Immature natural killer cell (primary cell): Measurements from ENCODE around the gene TMEM273. TPM values are rescaled to one million over a fixed set of nuclear protein-coding genes. Genes with fewer than 3 reads are reported as not detected.
A peak's percentile ranks its signal among the peaks of the same experiment; 100 is the strongest.

Experiments
- DNase-seq, 3 donors: peaks; one replicate each; pipeline ENCODE4 v3.0.0; 2022; ENCODE audit warnings: mixed read lengths in 1 of 3
- H3K27ac Mint-ChIP-seq, 6 donors: one replicate each; pipeline ENCODE4 v1.8.0; 2020; ENCODE audit warnings: mixed read lengths in 6 of 6, mild to moderate bottlenecking in 5 of 6, inconsistent platforms in 4 of 6, moderate library complexity in 3 of 6
- H3K27me3 Mint-ChIP-seq, 3 donors: one replicate each; pipeline ENCODE4 v1.8.0; 2020 to 2021; ENCODE audit warnings: low read depth in 3 of 3, mild to moderate bottlenecking in 3 of 3, mixed read lengths in 3 of 3, moderate library complexity in 3 of 3, inconsistent platforms in 1 of 3
- H3K36me3 Mint-ChIP-seq, 3 donors: one replicate each; pipeline ENCODE4 v1.8.0; 2020; ENCODE audit warnings: mixed read lengths in 3 of 3, inconsistent platforms in 2 of 3, mild to moderate bottlenecking in 2 of 3
- H3K4me1 Mint-ChIP-seq, 2 donors: one replicate each; pipeline ENCODE4 v1.8.0; 2020; ENCODE audit warnings: inconsistent platforms in 2 of 2, mild to moderate bottlenecking in 2 of 2, mixed read lengths in 2 of 2, moderate library complexity in 1 of 2
- H3K4me3 Mint-ChIP-seq, 5 donors: one replicate each; pipeline ENCODE4 v1.8.0; 2020; ENCODE audit warnings: mild to moderate bottlenecking in 5 of 5, mixed read lengths in 5 of 5, inconsistent platforms in 3 of 5, moderate library complexity in 3 of 5
- H3K9me3 Mint-ChIP-seq, 6 donors: one replicate each; pipeline ENCODE4 v1.8.0; 2020; ENCODE audit warnings: mild to moderate bottlenecking in 6 of 6, mixed read lengths in 6 of 6, inconsistent platforms in 4 of 6, moderate library complexity in 3 of 6
- polyA plus RNA-seq, 3 donors: library from polyadenylated mRNA; unstranded; fragments of 300-500 nt; fragmentation: Illumina TruSeq; gene quantifications; one replicate each; pipeline ENCODE4 v1.2.3, GENCODE V29; 2021

Gene TMEM273, protein sequence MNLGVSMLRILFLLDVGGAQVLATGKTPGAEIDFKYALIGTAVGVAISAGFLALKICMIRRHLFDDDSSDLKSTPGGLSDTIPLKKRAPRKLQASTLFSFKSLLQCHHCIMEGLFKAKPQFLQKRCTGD
- polyA plus RNA-seq = 100 to 1,000 TPM in 1 of 3 donors, 10 to 100 TPM in 2; 23.4 to 114 (median 47.0) TPM

DNA sequence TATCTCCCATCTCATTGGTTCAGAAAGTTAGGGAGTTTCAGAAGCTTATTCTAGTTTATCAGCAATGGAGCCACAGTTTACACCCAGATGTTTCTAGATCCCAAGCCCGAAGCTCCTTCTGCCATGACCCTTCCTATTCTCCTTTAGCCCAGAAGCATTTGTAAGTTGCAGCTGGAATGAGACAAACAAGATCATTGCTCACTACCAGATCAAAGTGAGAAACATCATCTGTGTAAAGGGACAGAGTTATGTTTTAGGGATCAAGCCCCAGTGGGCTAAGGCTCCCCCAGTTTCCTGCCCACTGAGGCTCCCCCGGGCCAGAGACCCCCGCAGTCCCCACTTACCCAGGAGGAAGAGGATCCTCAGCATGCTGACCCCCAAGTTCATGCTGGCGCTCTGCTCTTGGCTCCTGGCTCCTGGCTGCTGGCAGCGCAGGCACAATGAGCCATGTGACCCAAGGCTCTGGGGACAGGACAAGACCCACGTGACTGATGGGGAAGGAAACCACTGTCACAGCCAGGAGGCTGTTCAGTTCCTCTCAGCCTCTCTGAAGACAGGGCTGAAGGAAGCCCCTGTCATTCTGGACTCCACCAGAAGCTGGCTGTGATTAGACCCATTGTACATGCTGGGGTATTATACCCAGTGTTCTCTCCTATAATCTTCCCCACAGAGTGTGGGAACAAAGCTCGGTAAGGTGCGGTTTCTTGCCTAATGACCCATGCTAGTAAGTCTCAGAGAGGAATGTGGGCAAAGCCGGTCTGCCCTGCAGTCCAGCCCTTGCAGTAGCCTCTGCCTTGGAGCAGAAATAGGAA lies at the start of gene TMEM273:
TMEM273 (minus strand) TSS at position 442 of the 812 bp plus-strand sequence; CDS start at position 387, 55 bp downstream.
- peak within 1 kb of the TSS; percentile 68 to 93 (median 85) for H3K4me3 Mint-ChIP-seq
- no peaks in the 10 kb centered on the region for H3K36me3 Mint-ChIP-seq
- peak; percentile 31 to 55 (median 49) for DNase-seq
- peaks cover 80 to 83% of the 10 kb centered on the region in 2 donors for H3K4me1 Mint-ChIP-seq
- H3K9me3 Mint-ChIP-seq = peaks cover 0 to 2% (median 0%) of the 10 kb centered on the region in 6 donors
- H3K27ac Mint-ChIP-seq = peak within 1 kb of the TSS; percentile 77 to 98 (median 89)
- H3K27me3 Mint-ChIP-seq = peaks cover 4 to 6% (median 4%) of the 10 kb centered on the region in 3 donors

DNA sequence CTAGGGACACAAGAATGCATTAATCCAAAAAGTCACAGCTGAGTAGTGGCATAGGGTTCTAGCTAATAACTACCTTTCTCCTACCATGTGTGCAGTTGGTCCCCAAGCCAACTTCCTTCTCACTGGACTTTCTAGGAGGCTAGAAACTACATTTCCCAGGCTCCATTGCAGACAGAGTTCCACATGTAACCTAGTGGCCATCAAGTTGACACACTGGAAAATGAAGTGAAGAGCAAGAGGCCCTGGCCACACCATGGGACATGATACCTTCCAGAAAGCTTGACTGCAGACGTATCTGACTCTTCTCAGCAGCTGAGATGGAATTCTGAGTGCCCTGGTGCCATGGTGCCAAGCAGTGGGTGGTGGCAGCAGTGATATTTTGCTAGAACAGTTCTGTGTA lies 49.8 kb upstream of the TMEM273 start:
- H3K27me3 Mint-ChIP-seq = peaks cover 0 to 2% (median 1%) of the 10 kb centered on the region in 3 donors
- DNase-seq = no peak
- no peaks in the 10 kb centered on the region for H3K9me3 Mint-ChIP-seq
- H3K4me1 Mint-ChIP-seq = no peaks in the 10 kb centered on the region
- no peak overlapping the region for H3K4me3 Mint-ChIP-seq
- H3K36me3 Mint-ChIP-seq = peaks cover 0 to 4% (median 0%) of the 10 kb centered on the region in 3 donors
- peak overlapping the region in 1 of 6 donors; percentile 10 for H3K27ac Mint-ChIP-seq

DNA sequence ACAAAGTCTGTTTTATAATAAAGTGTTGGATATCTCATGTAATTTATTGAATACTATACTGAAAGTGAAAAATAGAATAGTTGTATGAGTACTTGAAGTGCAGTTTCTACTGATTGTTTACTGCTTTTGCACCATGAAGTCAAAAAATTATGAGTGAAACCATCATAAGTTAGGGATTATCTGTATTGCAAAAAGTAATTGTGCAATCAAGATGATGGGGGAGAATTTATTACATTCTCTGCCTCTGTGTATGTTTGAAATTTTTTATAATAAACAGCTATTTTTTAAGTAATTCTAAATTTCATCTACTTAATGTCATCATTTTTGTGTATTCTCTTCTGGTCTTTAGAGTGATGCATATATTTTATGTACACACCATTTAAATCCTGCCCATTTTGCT lies 47.2 kb upstream of the TMEM273 start:
- Mint-ChIP-seq H3K4me1 (no peaks in the 10 kb centered on the region), H3K27me3 (peaks cover 0 to 4% (median 1%) of the 10 kb centered on the region in 3 donors), H3K27ac (no peak overlapping the region), H3K9me3 (no peaks in the 10 kb centered on the region), H3K36me3 (peaks cover 0 to 4% (median 0%) of the 10 kb centered on the region in 3 donors), H3K4me3 (no peak overlapping the region)
- no peak for DNase-seq

DNA sequence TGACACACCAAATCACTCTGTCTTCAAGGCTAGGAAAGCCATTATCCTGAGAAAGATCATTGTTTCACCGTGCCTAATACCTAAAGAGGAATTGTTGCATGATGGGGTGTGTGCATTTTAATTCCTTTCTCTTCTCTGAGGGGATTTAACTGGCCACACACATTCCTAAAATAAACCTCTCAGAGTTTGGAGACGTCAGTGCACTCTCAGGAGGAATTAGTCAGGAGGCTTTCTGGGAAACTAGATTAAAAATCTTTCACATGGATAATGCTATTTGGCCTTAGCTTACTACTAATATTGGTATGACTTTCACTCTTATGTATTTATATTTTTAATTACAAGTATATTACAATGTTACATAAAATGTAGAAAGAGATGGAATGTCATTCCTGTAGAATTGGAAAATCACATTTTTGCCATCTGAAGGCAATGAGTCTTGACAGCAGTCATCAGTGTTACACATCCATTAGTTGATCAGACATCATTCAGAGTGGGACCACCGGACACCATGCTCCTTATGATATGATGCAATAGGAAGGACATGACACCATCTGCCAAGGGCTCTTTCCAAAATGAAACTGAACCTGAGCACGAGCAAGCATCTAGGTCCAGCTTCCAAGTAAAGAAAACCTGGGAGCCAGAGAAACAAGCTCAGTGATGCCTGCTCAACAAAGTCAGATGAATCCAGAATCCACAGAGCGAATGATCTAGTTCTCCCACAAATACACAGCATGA lies 43.1 kb upstream of the TMEM273 start:
- Mint-ChIP-seq H3K36me3 (peaks cover 0 to 1% (median 0%) of the 10 kb centered on the region in 3 donors), H3K9me3 (peaks cover 0 to under 1% (median 0%) of the 10 kb centered on the region in 6 donors), H3K4me1 (no peaks in the 10 kb centered on the region), H3K4me3 (no peak overlapping the region), H3K27me3 (peaks cover 2 to 4% (median 2%) of the 10 kb centered on the region in 3 donors), H3K27ac (no peak overlapping the region)
- no peak for DNase-seq

DNA sequence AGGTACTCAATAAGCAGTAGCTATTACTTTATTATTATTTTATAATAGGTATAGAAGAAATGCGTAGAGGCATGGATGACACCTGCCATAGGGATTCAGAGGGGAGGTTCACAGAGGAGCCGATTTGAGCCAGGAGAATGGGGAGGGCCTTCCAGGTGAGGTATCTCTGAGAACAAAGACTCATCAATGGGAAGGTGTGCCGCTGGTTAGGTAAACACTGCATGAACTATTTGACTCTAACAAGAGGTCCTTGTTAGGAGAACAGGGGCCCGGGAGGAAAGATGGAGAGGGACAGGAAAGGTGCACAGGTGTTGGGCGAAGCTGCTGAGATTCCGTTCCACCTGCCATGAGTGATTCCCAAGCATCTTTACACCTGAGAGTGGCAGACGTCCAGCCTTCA lies 41.8 kb upstream of the TMEM273 start:
- Mint-ChIP-seq H3K27me3 (peaks cover 2 to 5% (median 2%) of the 10 kb centered on the region in 3 donors), H3K4me1 (no peaks in the 10 kb centered on the region), H3K36me3 (peaks cover 0 to 3% (median 0%) of the 10 kb centered on the region in 3 donors), H3K9me3 (peaks cover 0 to 2% (median 0%) of the 10 kb centered on the region in 6 donors), H3K27ac (no peak overlapping the region), H3K4me3 (no peak overlapping the region)
- no peak for DNase-seq

DNA sequence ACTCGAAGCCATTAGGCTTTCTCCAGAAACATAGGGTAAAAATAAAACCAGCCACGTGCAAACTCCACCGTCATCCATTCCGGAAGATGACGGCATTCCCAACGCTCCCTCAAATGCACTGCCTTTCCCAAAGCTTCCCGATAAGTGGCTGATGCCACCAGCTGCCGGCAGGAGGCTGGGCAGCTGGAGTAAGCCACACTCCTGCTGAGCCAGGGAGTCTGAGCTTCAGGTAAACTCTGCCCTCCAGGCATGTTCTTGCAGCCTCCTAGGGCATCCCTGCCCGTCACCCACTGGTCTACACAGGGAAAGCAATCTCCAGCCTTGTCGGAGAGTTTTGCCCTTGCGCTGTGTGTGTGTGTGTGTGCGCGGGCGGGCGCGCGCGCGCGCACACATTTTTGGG lies 40.5 kb upstream of the TMEM273 start:
- Mint-ChIP-seq H3K9me3 (peaks cover 0 to 2% (median 0%) of the 10 kb centered on the region in 6 donors), H3K27ac (no peak overlapping the region), H3K36me3 (peaks cover 0 to 3% (median 0%) of the 10 kb centered on the region in 3 donors), H3K4me3 (no peak overlapping the region), H3K27me3 (peaks cover 2 to 5% (median 2%) of the 10 kb centered on the region in 3 donors), H3K4me1 (no peaks in the 10 kb centered on the region)
- no peak for DNase-seq

DNA sequence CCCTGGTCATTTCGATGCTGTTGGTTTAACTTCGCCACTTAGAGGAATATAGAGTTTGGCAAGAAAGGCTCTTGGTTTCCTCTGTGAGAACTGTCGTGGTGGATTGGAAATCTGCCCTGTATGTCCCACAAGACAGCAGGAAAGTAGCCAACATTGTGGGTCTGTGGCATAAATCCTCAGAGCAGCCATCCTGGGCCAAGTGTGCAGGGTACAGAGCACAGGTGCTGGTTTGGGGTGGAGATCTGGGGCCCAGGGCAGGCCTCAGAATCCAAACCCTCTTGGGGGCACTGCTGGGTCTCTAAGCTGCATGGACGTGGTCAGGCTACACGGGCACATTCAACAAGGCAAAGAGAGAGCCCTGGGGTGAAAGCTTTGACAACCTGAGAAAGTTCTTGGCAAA lies 39.2 kb upstream of the TMEM273 start:
- H3K36me3 Mint-ChIP-seq = peaks cover 0 to 3% (median 0%) of the 10 kb centered on the region in 3 donors
- no peaks in the 10 kb centered on the region for H3K4me1 Mint-ChIP-seq
- H3K27ac Mint-ChIP-seq = no peak overlapping the region
- DNase-seq = no peak
- H3K4me3 Mint-ChIP-seq = no peak overlapping the region
- H3K9me3 Mint-ChIP-seq = peaks cover 0 to 2% (median 0%) of the 10 kb centered on the region in 6 donors
- peaks cover 2 to 5% (median 2%) of the 10 kb centered on the region in 3 donors for H3K27me3 Mint-ChIP-seq

DNA sequence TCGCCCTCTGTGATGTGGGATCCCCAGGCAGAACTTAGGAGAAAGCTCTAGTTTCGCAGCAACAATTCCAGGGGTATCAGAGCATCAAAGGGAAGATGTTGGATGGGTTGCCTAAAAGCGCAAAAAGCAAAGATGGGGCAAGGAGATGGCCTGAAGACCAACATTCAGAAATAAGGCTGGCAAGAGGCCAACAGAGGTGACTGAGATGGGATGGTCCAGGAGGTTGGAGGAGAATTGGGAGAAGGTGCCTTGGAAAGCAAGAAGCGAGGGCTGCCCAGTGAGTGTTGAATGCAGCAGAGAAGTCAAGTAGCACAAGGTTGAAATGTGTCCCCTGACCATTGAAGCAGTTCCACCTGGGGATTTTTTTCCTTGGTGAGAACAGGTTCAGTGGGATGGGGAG lies 38.4 kb upstream of the TMEM273 start:
- Mint-ChIP-seq H3K27me3 (peaks cover 0 to 5% (median 2%) of the 10 kb centered on the region in 3 donors), H3K27ac (no peak overlapping the region), H3K9me3 (peaks cover 0 to 2% (median 0%) of the 10 kb centered on the region in 6 donors), H3K4me3 (no peak overlapping the region), H3K36me3 (peaks cover 0 to 3% (median 0%) of the 10 kb centered on the region in 3 donors), H3K4me1 (no peaks in the 10 kb centered on the region)
- DNase-seq = no peak

DNA sequence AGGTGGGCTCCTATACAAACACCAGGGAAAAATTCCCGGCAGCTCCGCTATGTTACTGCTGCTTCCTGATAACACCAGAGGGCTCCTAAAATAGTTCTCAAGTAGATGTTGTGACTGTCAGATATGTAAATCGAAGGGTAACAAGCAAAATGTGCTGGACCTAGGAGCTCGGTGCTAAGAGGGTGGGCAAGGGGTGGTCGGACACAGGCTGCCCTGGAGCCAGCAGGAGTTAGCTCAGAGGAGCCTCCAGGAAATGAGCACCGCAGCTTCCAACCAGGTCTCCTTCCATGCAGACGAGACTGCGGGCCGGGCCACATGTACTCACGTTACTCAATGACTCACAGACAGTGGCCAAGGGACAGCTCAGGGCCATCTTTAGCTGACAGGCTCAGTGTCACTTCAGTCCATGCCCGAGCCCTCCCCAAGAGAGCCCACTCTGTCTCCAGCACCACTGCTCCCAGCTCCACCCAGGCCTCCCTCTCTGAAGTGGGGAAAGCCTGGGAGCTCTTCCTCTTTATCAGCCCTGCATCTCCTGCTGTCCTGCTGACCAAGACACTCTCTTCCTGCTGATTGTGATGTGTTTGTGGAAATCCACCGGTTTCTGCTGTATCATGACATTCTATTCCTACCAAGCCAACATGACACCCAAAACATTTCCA lies 37.2 kb upstream of the TMEM273 start:
- H3K9me3 Mint-ChIP-seq = peaks cover 0 to 2% (median 0%) of the 10 kb centered on the region in 6 donors
- H3K27ac Mint-ChIP-seq = no peak overlapping the region
- H3K36me3 Mint-ChIP-seq = peaks cover 0 to 3% (median 0%) of the 10 kb centered on the region in 3 donors
- no peak for DNase-seq
- peaks cover 0 to 5% (median 2%) of the 10 kb centered on the region in 3 donors for H3K27me3 Mint-ChIP-seq
- H3K4me3 Mint-ChIP-seq = no peak overlapping the region
- no peaks in the 10 kb centered on the region for H3K4me1 Mint-ChIP-seq

DNA sequence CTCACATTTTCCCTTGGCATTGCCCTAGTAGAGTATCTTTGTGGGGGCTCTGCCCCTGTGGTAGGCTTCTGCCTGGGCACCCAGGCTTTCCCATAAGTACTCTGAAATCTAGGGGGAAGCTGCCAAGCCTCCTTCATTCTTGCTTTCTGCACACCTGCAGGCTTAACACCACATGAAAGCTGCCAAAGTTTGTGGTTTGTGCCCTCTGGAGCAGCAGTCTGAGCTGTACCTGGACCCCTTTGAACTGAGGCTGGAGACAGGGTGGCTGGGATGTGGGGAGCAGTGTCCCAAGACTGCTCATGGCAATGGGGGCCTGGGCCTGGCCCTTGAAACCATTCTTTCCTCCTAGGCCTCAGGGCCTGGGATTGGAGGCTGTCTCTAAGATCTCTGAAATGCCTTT lies 35.0 kb upstream of the TMEM273 start:
- Mint-ChIP-seq H3K27me3 (peaks cover 0 to 2% (median 2%) of the 10 kb centered on the region in 3 donors), H3K27ac (no peak overlapping the region), H3K4me3 (no peak overlapping the region), H3K9me3 (peaks cover 0 to 2% (median 0%) of the 10 kb centered on the region in 6 donors), H3K36me3 (peaks cover 0 to 3% (median 0%) of the 10 kb centered on the region in 3 donors), H3K4me1 (peaks cover 3 to 4% of the 10 kb centered on the region in 2 donors)
- no peak for DNase-seq

DNA sequence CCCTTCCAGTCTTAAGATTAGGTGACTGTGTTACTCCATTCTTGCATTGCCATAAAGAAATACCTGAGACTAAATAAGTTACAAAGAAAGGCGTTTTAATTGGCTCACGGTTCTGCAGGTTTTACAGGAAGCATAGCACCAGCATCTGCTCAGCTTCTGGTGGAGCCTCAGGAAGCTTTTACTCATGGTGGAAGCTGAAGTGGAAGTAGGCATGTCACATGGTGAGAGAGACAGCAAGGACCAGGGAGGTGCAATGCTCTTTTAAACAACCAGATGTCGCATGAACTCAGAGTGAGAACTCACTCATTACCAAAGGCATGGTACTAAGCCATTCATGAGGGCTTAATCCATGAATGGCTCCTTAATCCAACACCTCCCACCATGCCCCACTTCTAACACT lies 34.0 kb upstream of the TMEM273 start:
- Mint-ChIP-seq H3K4me3 (no peak overlapping the region), H3K4me1 (peaks cover 10 to 15% of the 10 kb centered on the region in 2 donors), H3K36me3 (peaks cover 0 to 3% (median 0%) of the 10 kb centered on the region in 3 donors), H3K27me3 (peaks cover 0 to 2% (median 2%) of the 10 kb centered on the region in 3 donors), H3K9me3 (peaks cover 0 to 2% (median 0%) of the 10 kb centered on the region in 6 donors), H3K27ac (no peak overlapping the region)
- no peak for DNase-seq

DNA sequence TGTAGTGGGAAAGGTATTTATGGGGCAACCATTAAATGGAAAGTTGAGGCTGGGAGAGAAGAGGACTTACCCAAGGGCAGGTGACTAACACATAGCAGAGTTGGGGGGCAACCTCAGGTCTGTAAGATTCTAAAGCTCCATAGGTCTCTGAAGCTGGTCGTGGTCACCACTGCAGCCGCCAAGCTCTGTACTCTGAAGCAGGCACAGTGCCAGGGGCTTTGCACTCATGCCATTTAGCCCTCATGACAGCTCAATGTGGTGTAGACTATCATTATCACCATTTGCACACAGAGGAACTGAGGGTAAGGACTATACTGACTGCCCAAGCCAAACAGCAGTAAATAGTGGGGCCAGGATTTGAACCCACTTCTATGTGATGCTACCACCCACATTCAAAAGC lies 32.5 kb upstream of the TMEM273 start:
- no peak overlapping the region for H3K27ac Mint-ChIP-seq
- no peaks in the 10 kb centered on the region for H3K9me3 Mint-ChIP-seq
- peaks cover 0 to 2% (median 0%) of the 10 kb centered on the region in 3 donors for H3K27me3 Mint-ChIP-seq
- DNase-seq = no peak
- no peaks in the 10 kb centered on the region for H3K36me3 Mint-ChIP-seq
- H3K4me3 Mint-ChIP-seq = no peak overlapping the region
- peaks cover 15 to 18% of the 10 kb centered on the region in 2 donors for H3K4me1 Mint-ChIP-seq

DNA sequence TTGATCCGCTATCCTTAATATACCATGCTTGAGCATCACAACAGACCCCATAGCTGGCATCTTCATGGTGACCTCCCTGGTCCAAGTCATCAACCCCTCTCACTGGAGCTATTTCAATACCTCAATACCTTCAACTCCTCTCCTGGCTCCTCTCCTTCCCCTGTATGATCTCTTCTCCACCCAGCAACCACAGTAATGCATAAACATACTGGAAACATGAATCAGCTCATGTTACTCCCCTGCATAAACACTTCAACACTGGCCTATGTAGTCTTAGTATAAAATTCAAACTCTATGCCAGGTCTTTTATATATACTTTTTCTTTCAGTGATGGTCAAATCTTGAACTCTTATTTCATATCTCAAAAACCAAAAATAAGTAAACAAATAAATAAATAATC lies 31.8 kb upstream of the TMEM273 start:
- DNase-seq = no peak
- Mint-ChIP-seq H3K4me1 (peaks cover 16 to 18% of the 10 kb centered on the region in 2 donors), H3K9me3 (no peaks in the 10 kb centered on the region), H3K27ac (peak overlapping the region in 1 of 6 donors; percentile 10), H3K27me3 (peaks cover 0 to 2% (median 0%) of the 10 kb centered on the region in 3 donors), H3K4me3 (no peak overlapping the region), H3K36me3 (no peaks in the 10 kb centered on the region)
